ENCODE results near the gene SMC5.
"Not testable (repeated sequence)": the region's sequence is repeated elsewhere in the genome, so short reads cannot be mapped to it uniquely, and the experiment has no call there.

The SMC5 gene

DNA sequence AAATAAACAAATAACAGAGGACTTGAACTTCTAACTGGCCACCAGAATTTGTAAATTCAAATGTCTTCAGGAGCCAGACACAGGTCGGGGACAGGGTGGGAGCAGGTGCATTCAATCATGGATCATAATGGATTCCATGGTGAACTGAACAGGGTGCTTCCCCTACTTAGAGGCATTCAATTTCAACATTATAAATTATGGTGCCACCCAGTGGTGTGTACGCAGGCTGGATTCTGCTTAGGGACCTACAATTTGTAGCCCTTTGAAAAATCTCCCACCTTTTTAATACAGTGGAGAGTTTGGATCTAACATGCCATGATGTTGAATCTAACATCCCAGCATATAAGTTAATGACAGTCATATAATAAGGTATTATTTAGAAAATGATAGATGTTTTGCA lies 133.4 kb downstream of the SMC5 start:
- Histone ChIP-seq H3K9me3 (ENCODE audit: control insufficient read depth in 1 of 2, low read length in 2 of 2) (no peaks in the 10 kb centered on the region), H3K4me1 (ENCODE audit: control insufficient read depth in 1 of 2, insufficient read depth in 2 of 2, low read length in 2 of 2) (peaks cover 28 to 72% of the 10 kb centered on the region in 2 donors), H3K36me3 (ENCODE audit: control insufficient read depth in 1 of 2, insufficient read depth in 2 of 2, low read length in 2 of 2) (peaks cover 0 to 3% of the 10 kb centered on the region in 2 donors), H3K27ac (ENCODE audit: low read length) (no peak overlapping the region), H3K27me3 (ENCODE audit: low read depth, low read length) (no peaks in the 10 kb centered on the region), H3K4me3 (ENCODE audit: low read depth in 1 of 2, low read length in 2 of 2) (no peak overlapping the region)

DNA sequence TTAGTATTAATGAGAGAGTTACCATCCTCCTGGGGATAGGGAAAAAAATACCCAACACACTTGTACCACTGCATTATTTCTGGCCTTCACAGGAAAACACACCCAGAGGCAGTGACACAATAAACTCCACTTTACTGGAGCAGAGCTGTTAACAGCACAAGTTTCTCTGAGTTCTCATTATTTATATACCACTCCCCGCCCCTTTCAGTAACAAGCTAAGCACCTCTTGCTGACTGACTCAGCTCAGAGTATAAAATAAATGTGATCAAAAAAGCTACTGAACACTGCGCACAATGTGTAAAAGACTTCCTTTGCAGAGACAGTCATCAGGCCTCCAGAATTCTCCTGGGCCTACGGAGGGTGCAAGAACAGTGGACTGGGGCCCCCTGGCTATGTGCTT lies 134.1 kb downstream of the SMC5 start:
- H3K27ac ChIP-seq (ENCODE audit: low read length) = no peak overlapping the region

DNA sequence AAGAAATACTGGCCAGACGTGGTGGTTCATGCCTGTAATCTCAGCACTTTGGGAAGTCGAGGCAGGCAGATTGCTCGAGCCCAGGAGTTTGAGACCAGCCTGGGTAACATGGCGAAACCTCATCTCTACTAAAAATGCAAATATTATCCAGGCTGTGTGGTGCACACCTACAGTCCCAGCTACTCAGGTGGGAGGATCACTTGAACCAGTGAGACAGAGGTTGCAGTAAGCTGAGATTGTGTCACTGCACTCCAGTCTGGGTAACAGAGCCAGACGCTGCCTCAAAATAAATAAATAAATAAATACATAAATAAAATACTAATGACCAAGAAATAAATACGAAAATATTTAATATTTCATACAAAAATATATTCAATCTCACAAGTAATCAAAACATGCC lies 136.9 kb downstream of the SMC5 start:
- H3K4me3 ChIP-seq (ENCODE audit: low read depth in 1 of 2, low read length in 2 of 2) = no peak overlapping the region
- no peaks in the 10 kb centered on the region for H3K27me3 ChIP-seq (ENCODE audit: low read depth, low read length)
- H3K27ac ChIP-seq (ENCODE audit: low read length) = no peak overlapping the region
- peaks cover 26 to 84% of the 10 kb centered on the region in 2 donors for H3K4me1 ChIP-seq (ENCODE audit: control insufficient read depth in 1 of 2, insufficient read depth in 2 of 2, low read length in 2 of 2)
- H3K36me3 ChIP-seq (ENCODE audit: control insufficient read depth in 1 of 2, insufficient read depth in 2 of 2, low read length in 2 of 2) = no peaks in the 10 kb centered on the region
- no peaks in the 10 kb centered on the region for H3K9me3 ChIP-seq (ENCODE audit: control insufficient read depth in 1 of 2, low read length in 2 of 2)

More for the DNA sequence above, 134.1 kb downstream of the SMC5 start:
- no peaks in the 10 kb centered on the region for H3K36me3 ChIP-seq (ENCODE audit: control insufficient read depth in 1 of 2, insufficient read depth in 2 of 2, low read length in 2 of 2)
- no peaks in the 10 kb centered on the region for H3K9me3 ChIP-seq (ENCODE audit: control insufficient read depth in 1 of 2, low read length in 2 of 2)
- peaks cover 34 to 72% of the 10 kb centered on the region in 2 donors for H3K4me1 ChIP-seq (ENCODE audit: control insufficient read depth in 1 of 2, insufficient read depth in 2 of 2, low read length in 2 of 2)
- H3K27me3 ChIP-seq (ENCODE audit: low read depth, low read length) = no peaks in the 10 kb centered on the region
- H3K4me3 ChIP-seq (ENCODE audit: low read depth in 1 of 2, low read length in 2 of 2) = peak overlapping the region in 1 of 2 donors; percentile 3

DNA sequence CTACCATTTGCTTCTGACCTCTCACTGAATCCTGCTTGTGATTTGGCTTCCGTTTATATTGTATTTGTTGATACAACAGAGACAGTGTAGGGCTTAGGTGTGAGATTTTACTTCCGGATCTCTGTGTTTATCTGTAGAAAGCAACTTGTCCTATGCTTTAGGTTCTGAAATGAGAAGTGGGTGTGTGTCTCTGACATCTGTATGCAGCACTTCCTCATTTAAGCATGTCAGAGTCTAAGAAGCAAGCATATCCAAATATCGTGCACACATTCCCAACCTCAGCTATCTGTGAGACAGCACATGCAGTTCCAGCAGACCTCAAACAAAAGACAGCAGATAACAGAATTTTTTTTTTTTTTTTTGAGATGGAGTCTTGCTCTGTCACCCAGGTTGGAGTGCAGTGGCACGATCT lies 139.4 kb downstream of the SMC5 start:
- Histone ChIP-seq H3K4me1 (ENCODE audit: control insufficient read depth in 1 of 2, insufficient read depth in 2 of 2, low read length in 2 of 2) (peaks cover 6 to 77% of the 10 kb centered on the region in 2 donors), H3K27ac (ENCODE audit: low read length) (no peak overlapping the region), H3K9me3 (ENCODE audit: control insufficient read depth in 1 of 2, low read length in 2 of 2) (no peaks in the 10 kb centered on the region), H3K27me3 (ENCODE audit: low read depth, low read length) (no peaks in the 10 kb centered on the region), H3K36me3 (ENCODE audit: control insufficient read depth in 1 of 2, insufficient read depth in 2 of 2, low read length in 2 of 2) (no peaks in the 10 kb centered on the region), H3K4me3 (ENCODE audit: low read depth in 1 of 2, low read length in 2 of 2) (peak overlapping the region in 1 of 2 donors; percentile 1)

- Histone ChIP-seq H3K4me3 (ENCODE audit: low read depth in 1 of 2, low read length in 2 of 2) (no peak overlapping the region), H3K9me3 (ENCODE audit: control insufficient read depth in 1 of 2, low read length in 2 of 2) (no peaks in the 10 kb centered on the region), H3K27ac (ENCODE audit: low read length) (no peak overlapping the region), H3K36me3 (ENCODE audit: control insufficient read depth in 1 of 2, insufficient read depth in 2 of 2, low read length in 2 of 2) (no peaks in the 10 kb centered on the region), H3K4me1 (ENCODE audit: control insufficient read depth in 1 of 2, insufficient read depth in 2 of 2, low read length in 2 of 2) (peaks cover 14 to 78% of the 10 kb centered on the region in 2 donors), H3K27me3 (ENCODE audit: low read depth, low read length) (no peaks in the 10 kb centered on the region)
These were observed 140.4 kb downstream of the SMC5 start for GRCh38 chr9:70399141-70399540.

DNA sequence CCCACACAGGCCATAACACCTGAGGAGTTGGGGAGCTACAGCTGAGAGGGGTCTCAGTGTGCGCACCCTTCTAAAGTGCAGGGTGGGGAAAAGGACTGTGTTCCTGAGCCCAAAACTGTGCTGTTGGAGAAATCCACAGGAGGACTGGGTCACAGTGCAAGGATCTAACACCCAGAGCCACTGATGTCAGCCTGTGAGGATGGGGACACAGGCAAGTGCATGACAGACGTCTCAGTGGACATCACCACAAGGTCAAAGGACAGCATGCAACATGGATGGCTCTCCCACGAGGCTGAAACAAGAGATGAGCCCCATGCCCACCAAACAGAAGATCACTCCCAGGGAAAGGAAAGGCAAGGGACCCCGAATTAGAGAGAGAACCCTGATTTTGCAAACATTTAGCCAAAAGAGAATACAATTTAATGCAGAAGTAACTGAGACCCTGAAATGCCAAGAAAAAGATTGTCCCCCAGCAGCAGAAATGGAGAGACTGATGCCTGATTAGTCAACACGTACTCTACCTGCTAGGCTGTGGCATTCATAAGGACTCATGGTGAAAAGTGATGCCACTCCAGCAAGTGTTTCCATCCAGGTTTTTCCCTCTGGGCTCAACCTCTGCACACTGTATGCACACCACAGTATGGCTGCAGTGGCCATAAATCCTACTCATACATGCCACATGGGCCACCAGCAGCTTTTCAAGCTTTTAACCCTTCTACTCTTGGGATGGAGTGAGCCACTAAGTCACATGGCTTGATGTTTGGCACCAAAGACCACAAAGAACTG lies 141.5 kb downstream of the SMC5 start:
- Histone ChIP-seq H3K36me3 (ENCODE audit: control insufficient read depth in 1 of 2, insufficient read depth in 2 of 2, low read length in 2 of 2) (no peaks in the 10 kb centered on the region), H3K4me3 (ENCODE audit: low read depth in 1 of 2, low read length in 2 of 2) (no peak overlapping the region), H3K9me3 (ENCODE audit: control insufficient read depth in 1 of 2, low read length in 2 of 2) (no peaks in the 10 kb centered on the region), H3K27ac (ENCODE audit: low read length) (no peak overlapping the region), H3K4me1 (ENCODE audit: control insufficient read depth in 1 of 2, insufficient read depth in 2 of 2, low read length in 2 of 2) (peaks cover 21 to 79% of the 10 kb centered on the region in 2 donors), H3K27me3 (ENCODE audit: low read depth, low read length) (no peaks in the 10 kb centered on the region)

DNA sequence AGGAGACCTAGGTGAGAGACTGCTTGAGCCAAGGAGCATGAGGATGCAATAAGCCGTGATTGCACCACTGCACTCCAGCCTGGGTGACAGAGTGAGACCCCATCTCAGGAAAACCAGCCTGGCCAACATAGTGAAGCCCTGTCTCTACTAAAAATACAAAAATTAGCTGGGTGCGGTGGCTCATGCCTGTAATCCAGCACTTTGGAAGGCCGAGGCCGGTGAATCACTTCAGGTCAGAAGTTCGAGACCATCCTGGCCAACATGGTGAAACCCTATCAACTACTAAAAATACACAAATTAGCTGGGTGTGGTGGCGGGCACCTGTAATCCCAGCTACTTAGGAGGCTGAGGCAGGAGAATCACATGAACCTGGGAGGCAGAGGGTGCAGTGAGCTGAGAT lies 142.5 kb downstream of the SMC5 start:
- H3K27ac ChIP-seq (ENCODE audit: low read length); H3K27me3 ChIP-seq (ENCODE audit: low read depth, low read length); H3K36me3 ChIP-seq (ENCODE audit: control insufficient read depth in 1 of 2, insufficient read depth in 2 of 2, low read length in 2 of 2); H3K9me3 ChIP-seq (ENCODE audit: control insufficient read depth in 1 of 2, low read length in 2 of 2); H3K4me3 ChIP-seq (ENCODE audit: low read depth in 1 of 2, low read length in 2 of 2): not testable (repeated sequence)
- peaks cover 30 to 82% of the 10 kb centered on the region in 2 donors for H3K4me1 ChIP-seq (ENCODE audit: control insufficient read depth in 1 of 2, insufficient read depth in 2 of 2, low read length in 2 of 2)

DNA sequence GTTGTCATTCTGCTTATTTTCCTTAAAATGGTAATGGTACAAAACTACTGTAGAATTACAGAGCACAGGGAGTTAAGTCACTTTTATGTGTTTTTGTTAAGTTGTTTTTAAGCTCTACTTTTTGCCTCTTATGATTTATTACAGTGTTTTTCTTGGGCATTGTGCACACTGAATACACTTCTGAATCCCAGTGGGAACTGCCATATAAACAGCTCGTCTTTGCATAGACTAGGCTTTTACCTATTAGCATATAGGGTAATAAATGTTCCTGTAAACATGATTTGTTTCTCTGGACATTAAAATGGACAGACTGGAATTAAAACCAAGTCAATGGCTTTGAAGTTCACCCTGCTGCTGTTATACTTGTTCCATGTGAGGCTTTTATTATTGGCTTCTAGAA lies 143.4 kb downstream of the SMC5 start:
- H3K27ac ChIP-seq (ENCODE audit: low read length) = no peak overlapping the region
- H3K4me3 ChIP-seq (ENCODE audit: low read depth in 1 of 2, low read length in 2 of 2) = no peak overlapping the region
- no peaks in the 10 kb centered on the region for H3K9me3 ChIP-seq (ENCODE audit: control insufficient read depth in 1 of 2, low read length in 2 of 2)
- H3K27me3 ChIP-seq (ENCODE audit: low read depth, low read length) = no peaks in the 10 kb centered on the region
- peaks cover 0 to 1% of the 10 kb centered on the region in 2 donors for H3K36me3 ChIP-seq (ENCODE audit: control insufficient read depth in 1 of 2, insufficient read depth in 2 of 2, low read length in 2 of 2)
- peaks cover 35 to 91% of the 10 kb centered on the region in 2 donors for H3K4me1 ChIP-seq (ENCODE audit: control insufficient read depth in 1 of 2, insufficient read depth in 2 of 2, low read length in 2 of 2)

- Histone ChIP-seq H3K9me3 (ENCODE audit: control insufficient read depth in 1 of 2, low read length in 2 of 2) (no peaks in the 10 kb centered on the region), H3K4me1 (ENCODE audit: control insufficient read depth in 1 of 2, insufficient read depth in 2 of 2, low read length in 2 of 2) (peaks cover 30 to 92% of the 10 kb centered on the region in 2 donors), H3K36me3 (ENCODE audit: control insufficient read depth in 1 of 2, insufficient read depth in 2 of 2, low read length in 2 of 2) (peaks cover 0 to 7% of the 10 kb centered on the region in 2 donors), H3K4me3 (ENCODE audit: low read depth in 1 of 2, low read length in 2 of 2) (no peak overlapping the region), H3K27ac (ENCODE audit: low read length) (peak overlapping the region; percentile 72), H3K27me3 (ENCODE audit: low read depth, low read length) (no peaks in the 10 kb centered on the region)
These were observed 144.4 kb downstream of the SMC5 start for GRCh38 chr9:70403166-70403565.

- H3K4me1 ChIP-seq (ENCODE audit: control insufficient read depth in 1 of 2, insufficient read depth in 2 of 2, low read length in 2 of 2) = peaks cover 30 to 92% of the 10 kb centered on the region in 2 donors
- no peaks in the 10 kb centered on the region for H3K27me3 ChIP-seq (ENCODE audit: low read depth, low read length)
- no peak overlapping the region for H3K4me3 ChIP-seq (ENCODE audit: low read depth in 1 of 2, low read length in 2 of 2)
- no peaks in the 10 kb centered on the region for H3K9me3 ChIP-seq (ENCODE audit: control insufficient read depth in 1 of 2, low read length in 2 of 2)
- peaks cover 0 to 10% of the 10 kb centered on the region in 2 donors for H3K36me3 ChIP-seq (ENCODE audit: control insufficient read depth in 1 of 2, insufficient read depth in 2 of 2, low read length in 2 of 2)
- H3K27ac ChIP-seq (ENCODE audit: low read length) = peak overlapping the region; percentile 72
These were observed 144.8 kb downstream of the SMC5 start for GRCh38 chr9:70403618-70404025.

DNA sequence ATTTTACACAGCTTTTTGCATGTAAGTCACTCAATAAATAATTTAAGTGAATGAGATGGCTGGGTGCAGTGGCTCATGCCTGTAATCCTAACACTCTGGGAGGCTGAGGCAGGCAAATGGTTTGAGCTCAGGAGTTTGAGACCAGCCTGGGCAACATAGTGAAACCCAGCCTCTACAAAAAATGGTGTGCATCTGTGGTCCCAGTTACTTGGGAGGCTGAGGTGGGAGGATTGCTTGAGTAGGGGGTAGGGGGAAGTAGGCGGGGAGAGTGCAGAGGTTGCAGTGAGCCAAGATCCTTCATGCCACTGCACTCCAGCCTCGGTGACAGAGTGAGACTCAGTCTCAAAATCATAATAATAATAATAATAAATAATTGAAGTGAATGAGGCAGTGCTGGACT lies 145.5 kb downstream of the SMC5 start:
- peak overlapping the region; percentile 72 for H3K27ac ChIP-seq (ENCODE audit: low read length)
- H3K4me1 ChIP-seq (ENCODE audit: control insufficient read depth in 1 of 2, insufficient read depth in 2 of 2, low read length in 2 of 2) = peaks cover 30 to 87% of the 10 kb centered on the region in 2 donors
- no peak overlapping the region for H3K4me3 ChIP-seq (ENCODE audit: low read depth in 1 of 2, low read length in 2 of 2)
- no peaks in the 10 kb centered on the region for H3K27me3 ChIP-seq (ENCODE audit: low read depth, low read length)
- no peaks in the 10 kb centered on the region for H3K9me3 ChIP-seq (ENCODE audit: control insufficient read depth in 1 of 2, low read length in 2 of 2)
- H3K36me3 ChIP-seq (ENCODE audit: control insufficient read depth in 1 of 2, insufficient read depth in 2 of 2, low read length in 2 of 2) = peaks cover 0 to 10% of the 10 kb centered on the region in 2 donors
